Effector memory CD8-positive, alpha-beta T cell (primary cell): ENCODE results near the gene TRIM47.
A peak's percentile ranks its signal among the peaks of the same experiment; 100 is the strongest.

Source experiments
- ATAC-seq: fragments of 150-1000 bp; cut with Tn5 transposase; replicated peaks from 2 replicates; pipeline ENCODE4 v1.10.0; 2021; ENCODE audit warnings: mild to moderate bottlenecking, moderate library complexity
- DNase-seq, 3 experiments: peaks; one replicate each; pipeline ENCODE4 v3.0.0; 2021
- H3K27ac Mint-ChIP-seq, 2 donors: one replicate each; pipeline ENCODE4 v1.8.0; 2022; ENCODE audit warnings: mild to moderate bottlenecking in 2 of 2, mixed read lengths in 2 of 2, moderate library complexity in 2 of 2
- H3K27me3 Mint-ChIP-seq, 2 donors: one replicate each; pipeline ENCODE4 v1.8.0; 2022; ENCODE audit warnings: mixed read lengths in 2 of 2
- H3K36me3 Mint-ChIP-seq: one replicate; pipeline ENCODE4 v1.8.0; 2022; ENCODE audit warnings: mild to moderate bottlenecking, moderate library complexity, mixed read lengths; ENCODE audit not compliant: insufficient read depth
- H3K4me1 Mint-ChIP-seq, 2 donors: one replicate each; pipeline ENCODE4 v1.8.0; 2022; ENCODE audit warnings: low read depth in 2 of 2, mixed read lengths in 2 of 2
- H3K4me3 Mint-ChIP-seq, 2 donors: one replicate each; pipeline ENCODE4 v1.8.0; 2022; ENCODE audit warnings: mild to moderate bottlenecking in 2 of 2, mixed read lengths in 2 of 2, moderate library complexity in 2 of 2
- H3K9me3 Mint-ChIP-seq, 2 donors: one replicate each; pipeline ENCODE4 v1.8.0; 2022; ENCODE audit warnings: mixed read lengths in 2 of 2

The TRIM47 gene

DNA sequence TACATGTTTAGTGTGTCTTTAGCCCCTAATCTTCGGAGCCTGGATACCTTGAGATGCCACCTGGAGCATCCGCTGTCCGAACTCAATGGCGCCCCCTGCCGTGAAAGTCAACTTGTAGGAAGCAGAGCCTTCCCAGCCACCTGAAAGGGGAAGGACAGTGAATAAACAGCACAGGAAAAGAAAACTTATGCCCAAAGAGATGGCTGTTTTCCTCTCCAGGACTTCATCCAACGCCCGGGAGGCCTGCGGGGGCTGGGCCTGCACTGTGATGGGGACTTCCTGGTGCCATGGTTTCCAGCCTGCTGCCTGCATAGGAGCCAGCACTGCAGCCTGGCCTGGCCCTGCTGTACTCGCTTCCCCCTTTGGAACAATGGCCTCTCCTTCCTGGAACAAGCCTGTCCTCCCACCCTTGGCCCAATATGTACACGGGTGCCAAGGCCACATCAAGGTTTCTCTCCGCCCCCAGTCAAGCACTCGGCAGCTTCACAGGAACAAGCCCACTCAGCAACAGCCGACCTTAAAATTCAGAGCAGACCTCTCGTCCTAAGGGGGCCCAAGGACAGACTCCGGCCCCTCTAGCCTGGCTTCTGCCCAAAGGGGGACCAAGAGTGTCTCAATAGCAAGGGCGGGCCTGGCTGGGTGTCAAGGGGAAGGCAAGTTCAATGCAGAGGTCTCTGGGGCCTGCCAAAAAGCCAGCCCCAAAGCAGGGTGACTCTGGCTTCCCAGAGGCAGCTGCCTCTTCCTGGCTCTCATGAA, 29.7 kb downstream of the TRIM47 start:
- H3K27ac Mint-ChIP-seq: peak overlapping the region in 1 of 2 donors; percentile 53
- no peak overlapping the region for H3K4me3 Mint-ChIP-seq
- H3K4me1 Mint-ChIP-seq: peaks cover 16 to 24% of the 10 kb centered on the region in 2 donors
- peak; percentile 79 to 86 (median 82) for DNase-seq
- peaks cover 46% of the 10 kb centered on the region for H3K36me3 Mint-ChIP-seq
- no peaks in the 10 kb centered on the region for H3K27me3 Mint-ChIP-seq
- ATAC-seq: peak; percentile 23
- H3K9me3 Mint-ChIP-seq: no peaks in the 10 kb centered on the region

DNA sequence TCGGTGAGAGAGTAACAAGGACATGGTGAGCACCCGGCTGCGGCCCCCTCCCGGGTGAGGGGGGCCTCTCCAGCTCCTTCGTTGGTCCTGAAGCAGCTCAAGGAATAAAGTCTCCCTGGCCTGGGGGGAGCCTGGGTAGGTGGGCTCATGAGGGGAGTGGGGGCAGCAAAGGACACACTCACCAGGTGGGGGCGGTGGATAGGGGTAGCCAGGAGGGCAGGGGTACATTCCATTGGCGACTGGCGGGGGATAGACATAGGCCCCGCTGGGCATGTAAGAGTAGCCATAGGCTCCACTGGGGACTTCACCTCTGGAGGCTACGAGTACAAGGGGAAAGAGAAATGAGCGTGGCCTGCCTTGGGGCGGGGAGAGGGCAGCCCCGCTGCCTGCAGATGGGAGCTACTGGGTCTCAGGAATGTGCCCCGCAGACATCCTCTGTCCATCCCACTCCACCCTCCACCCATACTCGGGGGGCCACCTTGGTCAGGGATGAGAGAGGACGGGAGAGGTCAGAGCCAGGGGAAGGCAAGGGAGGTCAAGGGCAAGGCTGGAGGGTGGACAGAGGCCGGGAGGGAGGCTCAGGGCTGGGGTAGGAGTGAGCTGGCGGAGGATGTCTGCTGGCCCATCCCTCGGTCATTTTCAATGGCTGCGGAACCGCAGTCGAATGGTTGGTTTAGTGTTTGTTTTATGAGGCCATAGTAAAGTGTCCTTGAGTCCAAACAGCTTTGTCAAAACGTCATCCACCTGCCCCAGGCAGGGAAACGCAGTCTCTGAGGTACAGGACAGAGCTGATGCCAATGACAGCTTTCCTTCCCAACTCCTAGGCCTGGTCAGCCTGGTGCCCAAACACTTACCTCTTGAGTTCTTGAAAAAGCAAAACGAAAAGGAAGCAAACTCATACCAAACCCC, 30.5 kb downstream of the TRIM47 start:
- H3K36me3 Mint-ChIP-seq: peaks cover 46% of the 10 kb centered on the region

DNA sequence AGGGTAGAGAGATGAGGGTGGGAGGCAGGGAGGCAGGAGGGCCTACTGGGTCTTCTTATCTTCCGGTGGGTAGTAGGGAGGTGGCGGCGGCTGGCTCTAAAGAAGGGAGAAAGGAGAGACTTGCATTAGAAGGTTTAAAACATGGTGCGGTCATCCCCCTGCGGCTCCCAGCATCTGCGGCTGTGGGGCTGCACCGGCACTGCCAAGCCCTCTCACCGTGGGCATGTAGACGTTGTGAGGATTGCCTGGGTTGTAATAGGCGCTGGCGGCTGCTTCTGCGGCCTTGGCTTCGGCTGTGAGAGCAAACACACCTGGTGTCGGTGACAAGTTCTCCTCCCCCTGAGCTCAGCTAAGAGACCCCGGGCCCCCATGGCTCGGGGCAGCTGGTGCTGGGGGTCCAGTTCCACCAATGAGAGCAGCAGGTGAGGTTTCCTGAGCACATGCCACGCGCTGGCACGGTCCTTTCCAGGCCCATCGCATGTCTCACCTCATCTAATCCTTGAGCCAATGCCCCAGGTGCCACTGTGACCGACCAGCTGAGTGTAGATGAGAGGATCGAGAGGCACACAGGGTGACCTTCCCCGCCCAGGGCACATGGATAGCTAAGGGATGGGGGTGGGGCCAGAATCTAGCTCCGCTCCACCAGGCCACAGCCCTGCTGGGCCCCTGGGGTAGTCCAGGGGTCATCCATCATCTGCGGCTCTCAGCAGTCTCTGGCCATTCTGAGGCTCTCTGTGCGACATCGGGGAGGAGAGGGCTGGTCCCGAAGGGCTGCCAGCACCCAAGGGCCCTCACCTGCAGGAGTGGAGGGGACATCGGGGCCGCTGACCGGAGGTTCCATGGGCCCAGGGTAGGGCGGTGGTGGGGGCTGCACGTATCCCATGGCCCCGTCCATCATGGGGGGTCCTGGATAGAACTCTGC, 31.4 kb downstream of the TRIM47 start:
- DNase-seq (no peak), ATAC-seq (no peak)
- no peak overlapping the region for H3K4me3 Mint-ChIP-seq
- H3K27ac Mint-ChIP-seq: no peak overlapping the region
- H3K27me3 Mint-ChIP-seq: no peaks in the 10 kb centered on the region
- H3K36me3 Mint-ChIP-seq: peaks cover 48% of the 10 kb centered on the region
- no peaks in the 10 kb centered on the region for H3K9me3 Mint-ChIP-seq
- H3K4me1 Mint-ChIP-seq: peaks cover 14 to 30% of the 10 kb centered on the region in 2 donors

More for the DNA sequence above, 30.5 kb downstream of the TRIM47 start:
- peak overlapping the region in 1 of 2 donors; percentile 53 for H3K27ac Mint-ChIP-seq
- DNase-seq: no peak
- H3K9me3 Mint-ChIP-seq: no peaks in the 10 kb centered on the region
- ATAC-seq: no peak
- no peaks in the 10 kb centered on the region for H3K27me3 Mint-ChIP-seq
- no peak overlapping the region for H3K4me3 Mint-ChIP-seq
- peaks cover 10 to 25% of the 10 kb centered on the region in 2 donors for H3K4me1 Mint-ChIP-seq

DNA sequence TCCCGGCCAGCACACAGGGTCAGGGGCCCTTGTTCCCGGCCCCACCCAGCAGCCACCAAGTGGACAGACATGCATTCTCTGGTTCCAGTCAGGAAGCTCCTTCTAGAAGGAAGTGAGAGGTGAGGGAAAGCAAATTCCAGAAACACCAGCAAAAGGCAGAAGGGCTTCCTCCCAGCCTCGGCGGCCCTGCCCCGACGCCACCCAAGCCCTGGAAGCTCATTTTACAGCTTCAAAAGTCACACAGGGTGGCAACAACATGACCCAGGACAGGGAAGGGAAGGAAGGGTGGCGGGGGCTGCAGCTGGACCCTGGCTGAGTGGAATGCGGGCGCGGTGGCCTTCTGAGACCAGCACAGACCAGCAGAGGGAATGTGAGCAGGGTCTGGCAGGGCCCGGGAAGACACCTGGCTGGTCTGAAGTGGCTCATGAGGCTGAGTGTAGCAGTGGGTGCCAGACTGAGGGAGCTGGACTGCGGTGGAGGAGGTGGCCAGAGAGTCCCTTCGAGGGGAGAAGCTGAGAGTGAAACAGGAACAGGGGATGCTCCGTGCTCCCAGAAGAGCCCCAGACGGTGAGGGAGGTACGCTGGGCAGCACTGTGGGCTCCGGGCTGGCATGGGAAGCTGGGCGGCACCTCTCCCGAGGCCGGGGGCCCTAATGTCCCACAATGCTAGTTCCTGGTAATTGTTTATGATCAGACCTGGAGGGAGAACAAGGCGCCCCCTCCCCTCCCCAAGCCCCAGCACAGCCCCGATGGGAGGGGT, 32.3 kb downstream of the TRIM47 start:
- Mint-ChIP-seq H3K4me3 (peak overlapping the region in 1 of 2 donors; percentile 93), H3K36me3 (peaks cover 48% of the 10 kb centered on the region), H3K27me3 (no peaks in the 10 kb centered on the region), H3K9me3 (no peaks in the 10 kb centered on the region), H3K27ac (peak overlapping the region in 1 of 2 donors; percentile 92), H3K4me1 (peaks cover 16 to 27% of the 10 kb centered on the region in 2 donors)
- DNase-seq (no peak), ATAC-seq (no peak)

DNA sequence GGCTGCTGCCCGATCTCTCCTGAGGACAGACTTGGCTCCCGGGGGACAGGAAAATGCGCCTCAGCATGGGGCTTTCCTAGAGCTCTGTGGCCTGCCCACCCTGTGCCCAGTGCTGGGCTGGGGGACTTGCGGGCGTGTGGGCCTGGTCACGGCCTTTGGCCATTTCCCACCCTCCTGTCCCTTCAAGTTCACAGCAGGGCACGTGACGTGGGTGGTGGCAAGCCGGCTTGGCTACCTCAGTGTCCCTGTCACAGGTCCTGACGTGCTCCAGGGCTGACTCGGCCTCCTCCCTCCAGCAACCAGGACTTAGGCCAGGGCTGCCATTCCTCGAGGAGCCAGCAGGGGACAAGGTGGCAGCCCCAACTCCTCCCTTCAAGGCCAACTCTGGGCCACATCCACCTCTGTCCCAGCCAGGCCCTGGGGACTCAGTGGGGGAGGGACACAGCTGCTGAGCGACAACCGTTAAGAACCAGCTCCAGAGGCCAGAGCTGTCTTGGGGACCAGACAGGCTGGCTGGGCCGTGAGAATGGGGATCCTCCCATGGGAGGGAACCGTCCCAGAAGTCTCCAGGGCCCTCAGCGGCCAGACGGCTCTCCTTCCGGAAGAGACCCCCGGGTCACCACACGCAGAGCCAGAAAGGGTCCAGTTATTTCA, 33.2 kb downstream of the TRIM47 start:
- ATAC-seq (peak; percentile 40), DNase-seq (peak; percentile 44 to 53 (median 50))
- Mint-ChIP-seq H3K27ac (peak overlapping the region in 1 of 2 donors; percentile 92), H3K9me3 (no peaks in the 10 kb centered on the region), H3K4me3 (peak overlapping the region; percentile 90 to 93), H3K36me3 (peaks cover 48% of the 10 kb centered on the region), H3K4me1 (peaks cover 16 to 27% of the 10 kb centered on the region in 2 donors), H3K27me3 (no peaks in the 10 kb centered on the region)

DNA sequence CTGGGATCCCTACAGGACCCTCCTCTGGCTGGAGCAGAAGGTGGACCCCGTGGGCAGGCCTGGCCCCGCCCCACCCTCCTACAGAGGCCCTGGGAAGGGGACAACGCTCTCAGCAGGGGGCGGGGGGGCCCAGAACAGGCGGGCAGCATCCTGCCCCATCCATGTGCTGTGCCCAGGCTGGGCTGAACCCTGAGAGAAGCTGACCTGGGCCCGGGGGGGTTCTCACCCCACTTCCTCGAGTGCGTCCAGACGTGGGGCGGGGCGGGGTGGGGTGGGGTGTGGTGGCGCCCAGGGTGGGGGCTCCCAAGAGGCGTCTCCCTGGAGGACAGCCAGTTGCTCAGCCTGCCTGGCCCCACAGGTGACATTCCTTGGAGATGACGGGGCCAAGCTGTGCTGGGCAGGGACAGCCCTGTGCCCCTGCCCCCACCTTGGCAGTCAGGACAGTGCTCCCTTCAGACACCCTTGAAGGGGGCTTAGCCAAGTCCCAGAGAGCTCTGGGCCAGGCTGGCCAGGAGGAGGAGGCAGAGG, 33.8 kb downstream of the TRIM47 start:
- H3K36me3 Mint-ChIP-seq: peaks cover 48% of the 10 kb centered on the region
- no peaks in the 10 kb centered on the region for H3K9me3 Mint-ChIP-seq
- ATAC-seq (peak; percentile 20), DNase-seq (peak in 1 of 3 experiments; percentile 16)
- H3K27ac Mint-ChIP-seq: peak overlapping the region; percentile 92 to 95
- H3K4me3 Mint-ChIP-seq: peak overlapping the region; percentile 90 to 93
- peaks cover 16 to 27% of the 10 kb centered on the region in 2 donors for H3K4me1 Mint-ChIP-seq
- H3K27me3 Mint-ChIP-seq: no peaks in the 10 kb centered on the region

DNA sequence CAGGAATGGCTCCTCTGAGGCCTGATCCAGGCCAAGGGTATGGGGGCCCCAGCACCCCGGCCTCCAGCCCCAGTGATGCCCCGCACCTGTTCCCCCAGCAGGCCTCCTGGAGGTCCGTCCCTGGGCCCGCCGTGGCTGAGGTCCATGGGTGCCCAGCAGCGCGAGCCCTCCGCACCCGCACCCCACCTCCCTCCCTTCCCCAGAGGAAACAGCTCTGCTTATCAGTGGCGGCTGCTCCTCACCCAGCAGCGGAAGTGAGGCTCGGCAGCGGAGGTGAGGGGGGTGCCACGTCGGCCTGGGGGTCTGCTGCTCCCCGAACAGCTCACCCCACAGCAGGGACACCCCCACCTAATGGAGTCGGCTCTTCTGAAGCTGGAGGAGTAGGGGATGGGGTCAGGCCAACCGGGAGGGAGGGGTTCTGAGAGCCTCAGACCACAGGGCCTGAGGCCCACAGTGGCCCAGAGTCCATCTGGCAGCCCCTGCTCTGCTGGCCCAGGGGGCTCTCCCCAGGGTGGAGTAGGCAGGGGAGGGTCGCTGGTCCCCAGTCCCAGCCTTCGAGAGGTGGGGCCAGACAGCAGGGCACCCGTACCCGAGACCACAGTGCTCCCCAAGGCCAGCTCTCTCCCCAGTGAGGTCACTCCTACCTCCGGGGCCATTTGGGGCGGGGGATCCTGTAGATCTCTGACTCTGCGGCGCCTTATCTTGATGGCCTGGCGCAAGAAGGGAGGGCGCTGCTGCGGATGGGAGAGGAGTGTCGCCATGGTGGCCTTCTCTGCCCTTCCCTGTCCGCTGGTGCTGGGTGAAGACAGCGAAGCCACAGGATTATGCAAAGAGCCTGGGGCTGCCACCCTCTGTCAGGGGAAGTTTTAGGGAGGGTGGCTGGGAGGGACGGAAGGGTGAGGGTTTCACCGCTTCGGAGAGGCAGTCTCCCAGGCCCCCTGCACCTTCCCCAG, 34.5 kb downstream of the TRIM47 start, which contains the start of gene UNC13D:
Gene UNC13D, minus strand, starts transcription at position 828 of the 953 bp plus-strand sequence. Its CDS starts 67 bp downstream, at position 761.
- Mint-ChIP-seq H3K9me3 (no peaks in the 10 kb centered on the region), H3K27me3 (no peaks in the 10 kb centered on the region), H3K27ac (peak within 1 kb of the TSS; percentile 92 to 95), H3K4me1 (peaks cover 16 to 27% of the 10 kb centered on the region in 2 donors), H3K36me3 (peaks cover 53% of the 10 kb centered on the region), H3K4me3 (peak within 1 kb of the TSS; percentile 90 to 93)
- DNase-seq (peak; percentile 57 to 64 (median 61)), ATAC-seq (peak; percentile 76)

DNA sequence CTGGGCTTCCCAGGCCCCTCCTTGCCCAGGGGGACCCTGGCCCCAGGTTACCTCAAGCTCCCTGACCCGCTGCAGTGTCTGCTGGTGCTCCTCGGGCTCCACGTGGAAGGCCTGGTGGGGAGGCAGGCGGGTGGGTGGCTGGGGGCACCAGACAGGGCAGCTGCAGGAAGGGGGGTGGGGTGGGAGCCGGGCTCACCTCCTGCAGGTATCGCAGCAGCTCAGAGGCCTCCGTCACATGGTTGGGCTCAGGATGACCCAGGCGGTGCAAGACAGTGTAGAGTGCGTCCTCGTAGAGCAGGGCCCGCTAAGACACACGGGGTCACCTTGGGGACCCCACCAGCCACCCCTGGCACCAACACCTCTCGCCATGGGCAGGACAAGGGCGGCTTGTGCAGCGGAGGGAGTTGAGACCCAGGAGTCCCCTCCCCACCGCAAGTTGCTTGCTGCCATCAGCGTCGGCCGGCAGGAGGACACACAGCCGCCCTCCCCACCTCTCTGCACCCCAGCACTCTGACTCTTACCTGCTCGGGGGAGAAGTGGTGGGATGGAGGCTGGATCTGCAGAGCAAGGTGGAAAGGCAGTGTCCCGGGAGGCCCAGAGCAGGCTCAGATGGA, 35.3 kb downstream of the TRIM47 start:
- H3K9me3 Mint-ChIP-seq: no peaks in the 10 kb centered on the region
- peaks cover 9 to 22% of the 10 kb centered on the region in 2 donors for H3K4me1 Mint-ChIP-seq
- H3K36me3 Mint-ChIP-seq: peaks cover 54% of the 10 kb centered on the region
- peak overlapping the region; percentile 90 to 93 for H3K4me3 Mint-ChIP-seq
- no peaks in the 10 kb centered on the region for H3K27me3 Mint-ChIP-seq
- DNase-seq (peak in 1 of 3 experiments; percentile 25), ATAC-seq (peak; percentile 28)
- peak overlapping the region; percentile 92 to 95 for H3K27ac Mint-ChIP-seq

DNA sequence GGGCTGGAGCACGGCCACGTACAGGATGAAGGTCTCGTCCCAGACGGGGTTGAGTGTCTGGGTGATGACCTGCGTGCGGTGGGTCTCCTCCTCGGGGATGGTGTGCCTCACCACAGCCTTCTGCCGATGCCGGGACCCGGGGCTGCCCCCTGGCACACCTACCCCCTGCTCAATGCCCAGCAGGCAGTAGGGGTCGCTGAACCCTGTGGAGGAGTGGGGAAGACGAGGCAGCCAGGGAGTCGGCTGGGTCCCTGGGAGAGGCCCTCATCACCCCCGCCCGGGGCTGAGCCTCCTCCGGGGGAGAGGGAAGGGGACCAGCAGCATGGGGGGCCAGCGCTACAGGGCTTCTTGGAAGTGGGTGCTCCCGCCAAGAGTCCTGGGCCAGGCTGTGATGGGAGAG, 36.0 kb downstream of the TRIM47 start:
- peaks cover 60% of the 10 kb centered on the region for H3K36me3 Mint-ChIP-seq
- ATAC-seq (no peak), DNase-seq (no peak)
- H3K4me3 Mint-ChIP-seq: peak overlapping the region; percentile 90 to 93
- H3K27me3 Mint-ChIP-seq: no peaks in the 10 kb centered on the region
- H3K9me3 Mint-ChIP-seq: no peaks in the 10 kb centered on the region
- peak overlapping the region; percentile 92 to 95 for H3K27ac Mint-ChIP-seq
- peaks cover 6 to 22% of the 10 kb centered on the region in 2 donors for H3K4me1 Mint-ChIP-seq

DNA sequence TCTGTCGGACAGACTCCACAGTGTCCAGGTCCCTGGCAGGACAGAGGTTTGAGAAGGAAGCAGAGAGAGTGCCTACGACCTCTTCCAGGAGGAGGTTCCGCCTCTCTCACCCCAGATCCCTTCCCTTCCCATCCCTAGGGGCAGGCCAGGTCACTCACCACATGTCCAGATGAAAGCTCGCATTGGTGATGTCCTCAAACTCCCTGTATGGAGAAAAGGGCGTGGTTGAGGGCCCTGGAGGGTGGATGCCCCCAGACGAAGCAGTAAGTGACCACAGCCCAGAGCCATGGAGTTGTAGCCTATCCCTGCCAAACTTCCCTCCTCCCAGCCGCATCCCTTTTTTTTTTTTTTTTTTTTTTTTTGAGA, 37.6 kb downstream of the TRIM47 start:
- no peak overlapping the region for H3K27ac Mint-ChIP-seq
- H3K9me3 Mint-ChIP-seq: no peaks in the 10 kb centered on the region
- H3K27me3 Mint-ChIP-seq: no peaks in the 10 kb centered on the region
- no peak for ATAC-seq
- peaks cover 61% of the 10 kb centered on the region for H3K36me3 Mint-ChIP-seq
- H3K4me3 Mint-ChIP-seq: peak overlapping the region in 1 of 2 donors; percentile 19
- no peak for DNase-seq
- peaks cover 6 to 22% of the 10 kb centered on the region in 2 donors for H3K4me1 Mint-ChIP-seq
